NCI-H187 (cell line): ENCODE results near the gene VN1R5.

Source experiments
- DNase-seq, 2 experiments: peaks; one replicate each; lab custom pipeline; 2025; lab: John Stamatoyannopoulos, UW

The VN1R5 gene

GRCh38 chr1:247300491-247301175 is 44.8 kb downstream of the VN1R5 start:
- no peak for DNase-seq

GRCh38 chr1:247301176-247301540 is 45.3 kb downstream of the VN1R5 start:
- DNase-seq: no peak

DNA sequence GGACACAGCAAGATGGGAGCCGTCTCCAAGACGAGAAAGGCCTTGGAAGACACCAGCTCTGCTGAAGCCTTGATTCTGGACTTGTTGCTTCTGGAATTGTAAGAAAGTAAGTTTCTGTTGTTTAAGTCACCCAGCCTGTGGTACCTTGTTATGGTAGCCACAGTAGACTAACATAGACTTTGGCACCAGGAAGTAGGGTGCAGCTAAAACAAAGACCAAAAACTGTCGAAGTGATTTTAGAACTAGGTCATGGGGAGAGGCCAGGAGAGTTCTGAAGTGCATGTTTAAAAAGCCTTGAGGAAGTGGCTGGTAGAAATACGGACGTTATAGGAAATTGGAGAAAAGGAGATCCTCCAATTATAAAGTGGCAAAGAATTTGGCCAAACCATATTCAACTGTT is 47.3 kb downstream of the VN1R5 start:
- DNase-seq: no peak

GRCh38 chr1:247304031-247304430 is 48.2 kb downstream of the VN1R5 start:
- no peak for DNase-seq
